ENCODE results near the gene CDC42BPA.
"Not testable (repeated sequence)": the region's sequence is repeated elsewhere in the genome, so short reads cannot be mapped to it uniquely, and the experiment has no call there.

Gene CDC42BPA

DNA sequence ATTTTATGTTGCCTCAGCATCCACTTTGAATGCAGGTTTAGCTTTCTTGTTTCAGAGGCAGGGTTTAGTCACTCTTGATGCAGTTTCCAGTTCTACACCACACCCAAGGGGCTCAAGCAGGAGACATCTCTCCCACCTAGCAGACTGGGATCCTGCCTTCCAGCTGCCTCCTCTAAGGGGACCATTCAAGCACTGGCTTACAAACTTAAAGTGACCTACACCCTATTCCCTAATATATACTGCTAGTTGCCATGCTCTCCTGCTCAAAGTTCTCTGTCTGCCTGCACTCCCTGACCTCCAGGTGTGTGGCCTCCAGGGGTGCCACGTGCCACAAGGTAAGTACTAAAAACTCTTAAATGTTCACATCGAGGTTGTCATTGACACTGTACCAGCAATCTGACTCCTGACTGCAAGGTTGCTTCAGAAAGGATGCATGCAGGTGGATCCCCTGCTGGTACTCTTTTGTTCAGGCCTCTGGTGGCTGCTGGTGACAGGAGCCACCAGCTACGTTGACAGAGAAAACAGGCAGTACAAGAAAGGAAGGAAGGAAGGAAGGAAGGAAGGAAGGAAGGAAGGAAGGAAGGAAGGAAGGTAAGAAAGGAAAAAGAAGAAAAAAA is 192.3 kb downstream of the CDC42BPA start:
- no peak for DNase-seq

DNA sequence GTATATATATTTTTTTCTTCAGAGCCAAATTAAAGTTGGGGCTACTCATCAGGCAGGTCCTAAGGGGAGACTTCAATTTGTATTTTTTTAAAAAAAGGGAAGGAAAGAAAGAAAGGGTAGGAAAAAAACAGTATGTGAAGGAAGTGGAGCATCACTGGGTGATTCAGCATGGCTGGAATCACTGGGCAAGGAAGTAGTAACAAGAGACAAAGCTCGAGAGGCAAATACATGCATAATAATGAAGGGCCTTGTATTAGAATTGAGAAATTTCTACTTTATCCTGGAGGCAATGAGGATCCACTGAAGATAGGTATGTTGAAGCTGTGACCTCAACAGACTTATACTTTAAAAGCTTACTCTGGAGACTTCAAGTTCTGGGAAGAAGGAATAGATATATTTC is 193.8 kb downstream of the CDC42BPA start:
- no peak for DNase-seq

DNA sequence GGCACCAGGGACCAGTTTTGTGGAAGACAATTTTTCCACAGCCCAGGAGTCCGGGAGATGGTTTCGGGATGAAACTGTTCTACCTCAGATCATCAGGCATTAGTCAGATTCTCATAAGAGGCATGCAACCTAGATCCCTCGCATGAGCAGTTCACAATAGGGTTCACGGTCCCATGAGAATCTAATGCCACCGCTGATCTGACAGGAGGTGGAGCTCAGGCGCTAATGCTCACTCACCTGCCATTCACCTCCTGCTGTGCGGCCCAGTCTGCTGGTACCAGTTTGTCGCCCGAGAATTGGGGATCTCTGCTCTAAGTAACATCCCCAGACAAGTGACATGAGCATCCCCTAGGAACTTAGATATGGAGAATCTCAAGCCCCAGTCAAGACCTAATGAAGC is 197.5 kb downstream of the CDC42BPA start:
- DNase-seq: no peak

DNA sequence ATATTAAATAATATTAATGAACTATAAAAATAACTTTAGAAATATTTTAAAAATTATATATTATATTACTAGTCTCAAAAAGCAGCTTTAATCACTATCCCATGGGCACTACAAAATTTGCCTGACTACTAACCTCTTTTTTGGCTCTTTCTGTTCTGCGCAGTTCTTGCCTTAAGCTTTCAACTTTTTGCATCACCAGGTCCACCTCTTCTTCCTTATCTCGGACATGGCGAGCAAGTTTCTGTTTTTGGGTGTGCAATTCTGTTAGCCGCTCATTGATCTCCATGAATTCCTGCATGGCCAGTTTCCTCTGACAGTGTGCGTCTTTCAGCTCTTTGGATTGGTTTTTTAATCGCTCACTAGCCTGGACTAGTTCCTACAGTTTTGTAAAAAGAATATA is 205.8 kb downstream of the CDC42BPA start:
- no peak for DNase-seq

DNA sequence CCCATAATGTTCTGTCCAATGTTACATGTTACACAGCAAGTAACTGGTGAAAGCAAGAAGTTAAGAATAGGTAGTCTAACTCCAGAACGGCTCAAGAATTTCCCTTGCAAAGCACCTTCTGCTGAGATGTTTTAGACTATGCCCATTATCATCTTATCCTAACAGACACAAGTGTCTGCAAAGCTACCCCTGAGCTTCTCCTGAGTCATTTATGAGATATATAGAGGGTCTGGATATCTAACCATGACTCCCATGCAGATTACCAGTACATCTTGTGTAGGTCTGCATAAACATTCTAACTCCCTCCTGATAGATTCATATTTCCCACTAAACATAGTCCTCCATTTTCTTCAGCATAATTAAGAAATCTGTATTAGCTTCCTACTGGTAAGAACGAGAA is 206.5 kb downstream of the CDC42BPA start:
- DNase-seq: no peak

DNA sequence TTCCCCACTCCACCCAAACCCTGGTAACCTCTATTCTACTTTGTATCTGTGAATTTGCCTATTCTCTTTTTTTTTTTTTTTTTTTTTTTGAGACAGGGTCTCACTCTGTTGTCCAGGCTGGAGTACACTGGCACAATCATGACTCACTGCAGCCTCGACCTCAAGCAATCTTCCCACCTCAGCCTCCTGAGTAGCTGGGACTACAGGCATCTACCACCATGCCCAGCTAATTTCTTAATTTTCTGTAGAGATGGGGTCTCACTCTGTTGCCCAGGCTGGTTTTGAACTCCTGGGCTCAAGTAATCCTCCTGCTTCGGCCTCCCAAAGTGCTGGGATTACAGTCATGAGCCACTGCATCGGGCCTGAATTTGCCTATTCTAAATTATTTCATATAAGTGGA is 213.0 kb downstream of the CDC42BPA start:
- not testable (repeated sequence) for DNase-seq

DNA sequence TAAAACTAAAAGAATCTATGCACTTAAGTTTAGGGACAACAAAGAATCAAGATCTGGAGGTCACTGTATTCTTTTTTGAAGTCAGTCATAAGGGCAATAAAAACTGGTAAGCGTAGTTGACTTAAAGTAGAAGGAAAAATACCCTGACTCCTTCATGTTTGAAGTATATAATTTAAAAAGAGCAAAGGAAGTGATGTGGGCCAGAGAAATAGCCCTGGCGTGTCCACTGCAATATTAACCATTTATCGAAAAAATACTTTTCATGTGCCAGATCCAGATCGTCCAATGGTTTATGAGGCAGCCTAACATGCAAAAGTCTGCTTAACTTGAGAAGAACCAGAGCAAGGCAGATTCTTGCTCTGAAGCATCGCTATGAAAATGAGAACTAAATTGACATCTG is 216.2 kb downstream of the CDC42BPA start:
- no peak for DNase-seq

DNA sequence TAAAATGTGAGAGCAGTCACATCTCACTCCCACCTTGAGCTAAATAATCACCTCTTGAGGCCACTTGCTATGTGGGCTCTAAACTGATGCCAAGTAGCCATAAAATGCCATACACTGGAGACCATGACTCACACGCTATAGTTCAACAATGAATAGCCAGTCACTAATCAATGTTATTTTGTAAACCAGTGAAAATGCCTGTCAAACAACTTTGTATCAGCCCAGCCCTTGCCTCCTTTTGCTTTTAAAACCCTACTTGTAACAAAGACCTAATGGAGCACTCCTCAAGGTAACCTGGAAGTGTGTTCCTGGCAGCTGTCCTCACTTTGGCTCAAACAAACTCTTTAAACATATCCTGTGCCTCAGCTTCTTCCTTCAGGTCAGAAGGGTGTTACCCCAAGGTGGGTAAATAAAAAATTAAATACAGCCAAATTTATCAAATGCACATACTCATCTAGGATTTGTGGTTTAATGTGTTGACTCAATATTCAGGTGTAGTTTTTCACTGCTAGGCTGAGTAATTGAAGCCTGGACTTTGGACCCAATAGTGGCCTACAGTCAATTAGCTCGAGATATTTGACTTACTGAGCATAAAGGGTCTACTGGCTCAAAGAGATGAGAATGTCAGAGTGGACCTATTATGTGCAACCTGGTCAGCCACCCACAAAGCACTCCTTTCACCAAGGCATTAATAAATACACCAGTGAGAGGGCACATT is 223.9 kb downstream of the CDC42BPA start:
- DNase-seq: no peak

DNA sequence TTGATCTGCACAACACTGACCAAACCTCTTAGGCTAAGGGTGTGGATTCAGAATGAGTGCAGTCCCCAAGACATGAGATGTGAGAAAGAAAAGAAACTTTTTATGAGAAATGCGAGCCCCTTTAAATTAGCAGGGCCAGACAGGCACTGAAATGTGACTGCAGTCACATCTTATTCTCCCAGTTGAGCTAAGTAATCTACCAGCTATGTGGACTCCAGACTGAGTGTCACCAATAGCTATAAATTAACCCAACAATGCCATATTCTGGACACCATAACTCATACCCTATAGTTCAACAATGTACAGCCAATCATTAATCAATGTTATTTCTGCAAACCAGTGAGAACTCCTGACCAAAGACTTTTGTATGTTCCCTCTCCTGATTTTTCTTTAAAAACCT is 225.0 kb downstream of the CDC42BPA start:
- no peak for DNase-seq

DNA sequence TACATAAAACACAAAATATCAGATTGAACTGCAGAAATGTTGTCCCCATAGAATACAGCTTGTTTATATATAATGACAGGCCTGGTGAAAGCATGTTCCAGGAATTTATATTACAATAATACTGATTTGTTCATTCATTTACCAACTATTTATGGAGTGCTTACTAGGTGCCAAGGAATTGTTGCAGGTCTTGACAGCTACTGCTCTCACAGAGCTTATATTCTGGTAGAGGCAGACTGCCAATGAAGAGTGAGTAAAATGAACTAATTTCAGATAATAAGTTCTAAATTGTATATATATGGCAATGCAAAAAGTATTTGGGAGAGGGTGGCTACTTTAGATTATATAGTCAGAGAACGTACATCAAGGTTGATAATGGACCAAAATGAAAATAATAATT is 226.2 kb downstream of the CDC42BPA start:
- DNase-seq: no peak

DNA sequence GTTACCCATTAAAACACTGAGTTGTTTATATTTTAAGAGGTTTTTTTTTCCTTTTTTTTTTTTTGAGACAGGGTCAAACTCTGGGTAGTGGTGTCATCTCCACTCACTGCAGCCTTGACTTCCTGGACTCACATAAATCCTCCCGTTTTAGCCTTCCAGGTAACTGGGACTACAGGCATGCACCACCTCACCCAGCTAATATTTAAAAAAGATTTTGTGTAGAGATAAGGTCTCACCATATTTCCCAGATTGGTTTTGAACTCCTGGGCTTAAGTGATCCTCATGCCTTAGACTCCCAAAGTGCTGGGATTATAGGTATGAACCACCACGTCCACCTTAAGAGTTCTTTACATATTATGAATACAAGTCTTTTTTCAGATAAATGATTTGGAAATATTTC is 231.7 kb downstream of the CDC42BPA start:
- DNase-seq: no peak

DNA sequence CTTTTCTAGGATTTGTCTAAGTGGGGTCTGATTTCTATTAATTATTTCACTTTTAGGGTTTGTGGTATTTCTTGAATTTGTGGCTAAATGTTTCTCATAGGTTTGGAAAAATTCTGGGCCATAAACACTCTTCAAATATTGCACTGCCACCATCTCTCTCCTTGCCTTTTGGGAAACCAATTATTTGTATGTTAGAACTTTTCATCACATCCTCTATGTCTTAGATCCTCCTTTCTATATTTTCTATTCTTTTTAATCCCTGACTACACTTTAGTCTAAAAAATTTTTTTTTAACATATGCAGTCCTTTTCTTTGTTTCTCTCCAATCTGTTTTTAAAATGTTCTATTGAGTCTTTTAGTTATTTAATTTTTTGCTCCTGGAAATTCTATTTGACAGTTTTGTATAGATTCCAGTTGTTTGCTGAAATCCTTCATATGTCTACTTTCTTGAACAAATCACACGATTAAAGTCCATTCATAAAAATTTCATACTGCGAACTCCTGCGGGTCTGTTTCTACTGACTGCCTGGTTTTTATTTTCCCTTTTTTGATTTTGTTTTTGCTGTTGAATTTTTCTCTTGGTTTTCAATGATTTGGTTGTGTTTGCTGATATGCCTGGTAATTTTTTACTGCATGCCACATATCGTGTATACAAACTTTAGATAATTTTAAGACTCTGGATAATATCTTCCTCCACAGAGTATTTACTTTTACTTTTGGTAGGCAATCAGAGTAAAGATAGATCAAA is 235.1 kb downstream of the CDC42BPA start:
- DNase-seq: no peak

DNA sequence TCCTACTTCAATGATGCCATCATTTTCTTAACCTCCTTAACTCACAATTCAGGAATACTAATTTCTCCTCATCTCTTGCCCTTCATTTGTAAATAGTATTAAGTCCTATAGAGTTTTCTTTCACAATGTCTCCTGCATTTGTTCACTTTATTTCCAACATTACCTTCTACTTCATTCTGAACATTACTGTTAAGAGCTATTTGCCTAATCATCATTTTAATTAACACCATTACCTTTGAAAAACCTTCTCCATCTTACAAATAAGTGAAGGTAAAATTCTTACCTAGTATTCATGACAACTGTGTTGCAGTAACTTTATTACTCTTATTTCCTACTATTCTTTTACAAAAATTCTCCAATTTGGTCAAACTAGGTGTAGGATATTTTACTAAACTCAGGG is 240.5 kb downstream of the CDC42BPA start:
- DNase-seq: no peak

DNA sequence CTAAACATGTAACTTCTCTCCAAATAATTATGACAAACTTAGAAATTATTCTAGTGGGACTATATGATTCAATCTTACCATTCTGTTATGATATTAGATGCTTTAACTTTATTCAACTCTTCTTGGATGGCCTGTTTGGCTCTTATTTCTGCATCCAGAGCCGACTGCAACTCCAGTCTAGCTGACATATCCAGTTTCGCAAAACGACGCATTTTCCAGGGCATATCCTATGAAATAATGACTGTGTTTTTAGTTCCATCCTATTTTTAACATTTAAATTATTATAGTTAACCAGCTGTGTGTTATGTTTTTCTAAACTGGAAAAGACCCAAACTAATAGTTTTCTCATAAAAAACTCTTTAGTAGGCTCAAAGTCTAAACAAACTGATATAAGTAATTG is 244.5 kb downstream of the CDC42BPA start:
- no peak for DNase-seq

DNA sequence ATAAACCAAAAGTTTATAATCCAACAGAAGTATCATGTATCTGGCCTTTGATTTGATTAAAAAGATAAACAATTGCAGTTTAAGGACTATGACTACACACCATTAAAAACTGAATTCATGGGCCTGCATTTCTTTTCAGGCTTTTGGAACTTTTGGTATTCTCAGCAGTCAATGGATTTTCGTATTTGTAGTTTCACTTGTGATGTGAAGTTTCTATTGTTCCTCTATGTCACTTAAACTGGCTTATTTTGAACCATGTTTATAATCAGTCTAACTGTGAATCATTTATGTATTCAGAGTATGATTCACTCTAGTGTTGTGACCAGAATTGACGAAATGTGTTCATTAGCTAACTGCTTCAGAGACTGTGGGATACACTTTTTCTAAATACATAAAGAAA is 245.3 kb downstream of the CDC42BPA start:
- DNase-seq: no peak

DNA sequence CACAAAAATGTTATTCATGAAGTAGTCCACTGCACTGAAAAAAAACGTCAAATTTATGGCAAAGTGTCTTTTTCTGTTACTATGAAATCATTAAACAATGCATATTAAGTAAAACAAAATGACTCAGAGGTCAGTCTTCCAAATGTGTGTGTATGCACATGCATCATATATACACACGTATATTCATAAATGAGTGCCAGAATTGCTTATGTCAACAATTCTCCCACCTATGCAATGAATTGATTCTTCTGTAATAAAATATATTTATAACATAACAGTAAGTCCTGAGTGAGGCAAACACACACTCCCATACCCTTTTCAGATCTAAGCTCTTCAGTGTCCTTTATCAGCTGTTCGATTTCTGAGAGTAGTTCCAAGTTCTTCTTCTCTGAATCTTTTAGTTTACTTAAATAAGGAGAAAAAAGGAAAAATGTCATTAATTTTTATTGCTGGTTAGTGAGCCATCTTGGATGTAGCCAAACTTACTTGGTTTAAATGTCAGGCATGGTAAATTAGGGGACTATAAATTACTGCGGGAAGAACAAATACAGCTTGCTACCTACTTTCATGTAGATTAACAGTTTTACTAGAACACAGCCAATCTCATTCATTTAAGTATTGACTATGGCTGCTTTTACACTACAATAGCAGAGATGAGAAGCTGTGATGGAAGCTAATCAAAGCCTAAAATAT is 246.3 kb downstream of the CDC42BPA start:
- no peak for DNase-seq

DNA sequence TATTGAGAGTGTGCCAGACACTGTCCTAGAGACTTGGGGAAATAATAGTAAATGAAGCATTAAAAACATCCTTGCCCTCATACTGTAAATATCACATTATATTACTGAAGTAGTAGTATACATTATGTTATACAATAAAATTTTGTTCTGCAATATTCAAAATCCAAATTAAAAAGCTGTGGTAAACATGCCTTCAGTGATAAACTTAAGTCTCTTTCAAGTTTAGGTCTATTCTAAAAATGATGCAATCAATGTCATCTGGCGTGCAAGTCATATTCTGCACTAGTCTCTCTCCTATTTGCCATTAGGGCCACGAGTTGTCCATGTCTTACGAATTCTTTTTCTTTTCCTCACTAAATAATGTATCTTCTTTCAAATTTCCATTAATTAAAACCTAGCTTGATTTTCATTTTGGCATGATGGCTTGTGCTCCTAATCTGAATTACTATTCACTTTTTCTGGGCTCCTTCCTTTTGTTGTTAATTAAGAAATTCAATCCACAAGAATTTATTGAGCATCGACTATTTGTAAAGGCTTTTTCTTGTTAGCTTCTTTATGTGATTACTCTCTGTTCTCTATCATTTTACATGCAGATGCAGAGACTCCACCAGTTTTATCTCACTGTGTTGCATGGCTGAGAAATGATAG is 247.5 kb downstream of the CDC42BPA start:
- no peak for DNase-seq

DNA sequence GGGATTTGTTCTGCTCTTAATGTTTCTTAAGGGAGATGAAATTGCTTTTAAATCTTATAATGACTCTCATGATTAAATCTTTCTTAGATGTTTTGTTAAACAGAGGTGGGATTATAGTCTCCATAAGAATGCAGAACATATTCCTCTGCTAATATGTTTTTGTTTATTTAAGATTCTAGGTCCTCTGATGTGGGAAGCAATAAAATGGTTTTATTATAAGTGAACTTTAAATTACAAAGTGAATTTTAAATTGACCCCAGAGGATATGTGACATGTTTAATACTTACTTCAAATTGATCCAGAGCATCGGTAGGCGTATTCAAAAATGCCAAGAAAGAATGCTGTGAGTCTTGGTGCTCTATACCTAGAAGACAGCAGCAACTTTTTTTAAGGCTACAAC is 248.8 kb downstream of the CDC42BPA start:
- DNase-seq: no peak

DNA sequence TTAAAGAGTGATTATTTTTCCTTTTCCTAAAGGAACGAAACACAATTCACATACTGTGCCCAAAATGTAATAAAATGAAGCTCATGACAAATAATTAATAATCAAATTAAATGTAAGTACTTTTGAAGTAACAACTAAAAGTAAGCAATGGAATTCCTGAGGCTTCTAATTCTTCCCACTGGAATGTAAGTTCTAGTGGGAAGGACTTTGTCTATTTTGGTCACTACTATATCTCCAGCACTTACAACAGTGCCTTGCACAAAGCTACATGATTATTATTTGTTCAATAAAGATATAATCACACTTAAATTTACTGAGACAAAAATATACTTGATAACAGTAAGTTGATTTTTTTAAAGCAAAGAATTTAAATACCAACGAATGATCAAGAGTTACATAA is 249.4 kb downstream of the CDC42BPA start:
- DNase-seq: no peak

DNA sequence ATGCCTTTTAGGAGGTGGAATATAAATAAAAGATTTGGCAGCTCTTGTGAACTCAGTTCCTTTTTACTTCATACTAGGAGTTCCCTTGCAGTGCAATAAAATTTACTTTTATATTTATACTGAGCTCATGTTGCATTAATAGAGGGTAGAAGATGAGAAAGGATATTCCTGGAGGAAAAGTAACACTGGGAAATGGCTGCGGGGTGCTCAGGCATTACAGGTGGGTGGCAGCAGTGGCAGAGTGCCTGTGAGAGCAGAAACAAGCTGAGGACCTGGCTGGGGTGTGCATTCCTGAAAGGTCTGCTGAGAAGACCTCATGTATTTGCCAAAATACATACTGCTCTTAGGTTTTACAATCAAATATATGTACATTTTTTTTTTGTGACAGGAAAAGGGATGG is 251.3 kb downstream of the CDC42BPA start:
- DNase-seq: no peak

DNA sequence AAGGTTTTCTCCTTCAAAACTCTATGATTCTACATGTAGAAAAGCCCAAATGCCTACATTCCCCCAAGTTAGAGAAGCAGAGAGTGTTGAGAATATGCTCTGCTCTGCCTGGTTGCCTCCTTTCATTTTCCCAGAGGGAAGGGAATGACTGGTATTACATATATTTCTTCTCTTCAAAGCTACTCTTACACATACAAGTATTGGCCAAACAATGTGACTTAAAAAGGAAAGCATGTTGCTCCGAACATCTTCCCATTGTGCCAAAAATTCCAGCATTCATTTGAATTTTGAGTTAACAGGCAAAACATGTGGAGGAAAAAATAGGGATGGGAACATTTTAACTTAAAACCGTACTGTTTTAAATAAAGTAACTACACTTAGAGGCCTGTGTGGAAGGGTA is 253.0 kb downstream of the CDC42BPA start:
- no peak for DNase-seq

DNA sequence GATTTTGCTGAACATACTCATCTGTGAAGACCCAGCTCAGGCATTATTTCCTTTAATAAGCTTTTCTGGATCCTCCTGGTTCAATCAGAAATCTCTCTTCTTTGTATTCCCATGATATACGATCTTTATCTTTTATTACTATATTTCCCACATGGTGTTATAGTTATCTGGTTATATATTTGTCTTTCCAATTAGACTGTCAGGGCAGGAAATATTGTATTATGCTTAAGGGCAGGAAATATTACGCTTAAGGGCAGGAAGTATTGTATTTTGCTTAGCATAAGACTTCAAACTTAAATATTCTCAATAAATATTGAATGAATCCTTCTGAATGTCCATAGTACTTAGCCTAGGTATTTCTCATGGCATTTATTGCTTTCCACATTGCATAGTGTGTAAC is 256.0 kb downstream of the CDC42BPA start:
- DNase-seq: no peak

DNA sequence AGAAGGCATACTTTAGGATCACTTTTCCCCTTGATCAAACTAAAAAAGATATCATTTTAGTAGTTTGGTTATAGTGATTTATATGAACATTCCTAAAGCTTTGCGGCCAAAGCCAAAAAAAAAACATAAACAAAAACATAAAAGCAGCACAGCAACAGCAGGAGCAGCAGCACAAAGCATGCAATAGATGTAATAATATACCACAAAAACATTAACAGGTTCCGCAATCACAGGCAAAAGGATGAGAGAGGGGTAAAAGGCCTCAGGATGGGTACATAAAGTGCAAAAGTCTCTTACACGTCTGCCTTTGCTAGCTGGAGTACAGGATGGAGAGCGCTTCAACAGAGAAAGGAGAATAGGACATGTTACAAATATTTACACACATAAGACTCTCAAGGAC is 259.2 kb downstream of the CDC42BPA start:
- DNase-seq: no peak

Data from activated effector memory CD4-positive, alpha-beta T cell treated with anti-CD3 and anti-CD28 coated beads, Interleukin-2, amount 50 U/mL, for 16 hours (primary cell).